Bone marrow (tissue), 2 donors: ENCODE results near the gene CACNA1I.

ENCODE experiments used
- DNase-seq, 2 donors: peaks; one replicate each; lab custom pipeline; 2025; lab: John Stamatoyannopoulos, UW

The CACNA1I gene

GRCh38 chr22:39651053-39651996 is 80.8 kb downstream of the CACNA1I start:
- DNase-seq = no peak

GRCh38 chr22:39652990-39653786 is 82.6 kb downstream of the CACNA1I start:
- DNase-seq = no peak

- no peak for DNase-seq
Measured at GRCh38 chr22:39653787-39654077, 83.2 kb downstream of the CACNA1I start.

DNA sequence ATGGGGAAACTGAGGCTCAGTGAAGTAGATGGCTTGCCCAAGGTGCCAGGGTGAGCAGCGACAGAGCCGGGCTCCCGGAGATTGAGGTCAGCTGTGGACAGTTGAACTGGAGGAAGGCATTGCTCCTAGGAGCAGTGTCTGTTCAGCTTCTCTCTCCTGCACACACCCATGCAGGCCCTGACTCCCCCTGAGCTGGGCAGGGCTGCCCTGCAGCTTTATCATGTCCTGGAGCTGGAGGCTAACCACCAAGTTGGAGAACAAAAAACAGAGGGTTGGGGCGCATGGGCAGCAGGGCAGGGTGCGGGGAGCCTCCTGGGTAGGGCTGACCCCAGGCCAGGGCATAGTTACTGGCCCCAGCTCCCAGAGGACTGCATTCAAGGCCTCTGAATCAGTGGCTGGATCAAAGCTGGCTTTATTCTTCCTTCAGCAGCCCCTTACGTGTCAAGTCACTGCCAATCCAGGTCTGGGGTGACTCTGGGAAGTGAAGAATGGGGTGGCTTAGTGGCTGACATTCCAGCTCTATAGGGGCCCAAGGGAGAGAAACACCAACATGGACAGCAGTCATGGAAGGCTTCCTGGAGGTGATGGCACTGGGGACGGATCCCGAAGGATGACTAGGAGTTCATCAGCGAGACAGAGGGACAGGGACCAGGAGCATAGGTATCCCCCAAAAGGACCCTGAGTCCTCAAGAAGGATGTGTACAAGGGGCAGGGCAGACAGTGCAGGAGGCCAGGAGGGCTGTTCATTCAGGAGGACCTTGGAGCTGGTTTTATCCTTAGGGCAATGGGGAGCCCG is 83.8 kb downstream of the CACNA1I start:
- no peak for DNase-seq

- no peak for DNase-seq
Measured at GRCh38 chr22:39655004-39655579, 84.5 kb downstream of the CACNA1I start.

DNA sequence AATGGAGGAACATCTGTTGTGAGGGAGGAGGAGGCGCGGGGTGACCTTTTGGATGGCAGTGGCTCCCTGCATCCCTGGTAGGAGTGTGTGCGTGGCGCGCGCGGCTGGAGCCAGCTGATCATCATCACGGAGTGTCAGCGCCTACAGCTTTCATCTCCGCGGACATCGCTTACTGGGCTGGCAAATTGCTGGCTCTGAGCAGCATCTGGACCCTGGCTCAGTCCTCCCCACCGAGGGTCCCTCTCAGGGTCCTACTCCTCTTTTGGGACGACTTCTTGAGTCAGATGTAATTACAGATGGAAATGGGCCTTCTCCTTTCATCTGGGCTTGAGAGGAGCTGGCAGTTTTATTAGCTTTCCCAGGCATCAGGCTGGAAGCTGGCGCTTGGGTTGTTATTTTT is 85.3 kb downstream of the CACNA1I start:
- DNase-seq = no peak

- no peak for DNase-seq
Measured at GRCh38 chr22:39656495-39657490, 86.2 kb downstream of the CACNA1I start.

- DNase-seq = no peak
Measured at GRCh38 chr22:39658367-39658766, 87.8 kb downstream of the CACNA1I start.

GRCh38 chr22:39658806-39659463 is 88.4 kb downstream of the CACNA1I start:
- DNase-seq = no peak

GRCh38 chr22:39661501-39661841 is 90.9 kb downstream of the CACNA1I start:
- DNase-seq = no peak

GRCh38 chr22:39661842-39662685 is 91.5 kb downstream of the CACNA1I start:
- DNase-seq = no peak

DNA sequence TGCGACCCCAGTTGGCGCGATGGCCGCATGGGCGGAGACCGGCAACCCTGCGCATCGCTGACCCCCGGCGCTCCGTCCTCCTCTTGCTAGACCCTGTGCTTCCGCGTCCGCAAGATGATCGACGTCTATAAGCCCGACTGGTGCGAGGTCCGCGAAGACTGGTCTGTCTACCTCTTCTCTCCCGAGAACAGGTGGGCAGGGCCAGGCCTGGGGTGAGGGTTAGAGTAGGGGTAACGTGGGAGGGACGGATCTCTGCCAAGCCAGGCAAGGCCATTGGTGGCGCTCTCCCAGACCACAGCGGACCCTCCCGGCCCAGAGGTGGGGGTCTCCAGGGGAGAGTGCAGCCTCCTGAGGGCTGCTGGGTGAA is 92.1 kb downstream of the CACNA1I start:
- DNase-seq = no peak

GRCh38 chr22:39663751-39664150 is 93.2 kb downstream of the CACNA1I start:
- DNase-seq = no peak

- DNase-seq = no peak
Measured at GRCh38 chr22:39664485-39665200, 94.1 kb downstream of the CACNA1I start.

DNA sequence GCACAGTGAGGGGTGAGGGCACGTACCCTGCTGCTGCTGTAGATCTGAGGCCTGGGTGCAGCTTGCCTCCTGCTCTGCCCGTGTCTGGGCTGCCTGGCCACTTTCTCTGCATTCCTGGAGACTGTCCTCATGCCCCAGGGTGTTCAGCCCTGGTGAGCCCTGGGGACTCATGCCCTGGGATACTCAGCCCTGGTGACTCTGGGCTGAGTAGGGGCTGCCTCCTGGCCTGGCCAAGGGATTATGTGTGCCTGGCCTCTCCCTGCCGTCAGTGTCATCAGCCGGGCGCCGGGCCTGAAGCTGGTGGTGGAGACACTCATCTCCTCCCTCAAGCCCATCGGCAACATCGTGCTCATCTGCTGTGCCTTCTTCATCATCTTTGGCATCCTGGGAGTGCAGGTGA is 94.7 kb downstream of the CACNA1I start:
- no peak for DNase-seq

GRCh38 chr22:39665661-39666431 is 95.3 kb downstream of the CACNA1I start:
- no peak for DNase-seq

- no peak for DNase-seq
Measured at GRCh38 chr22:39666495-39666894, 95.9 kb downstream of the CACNA1I start.

DNA sequence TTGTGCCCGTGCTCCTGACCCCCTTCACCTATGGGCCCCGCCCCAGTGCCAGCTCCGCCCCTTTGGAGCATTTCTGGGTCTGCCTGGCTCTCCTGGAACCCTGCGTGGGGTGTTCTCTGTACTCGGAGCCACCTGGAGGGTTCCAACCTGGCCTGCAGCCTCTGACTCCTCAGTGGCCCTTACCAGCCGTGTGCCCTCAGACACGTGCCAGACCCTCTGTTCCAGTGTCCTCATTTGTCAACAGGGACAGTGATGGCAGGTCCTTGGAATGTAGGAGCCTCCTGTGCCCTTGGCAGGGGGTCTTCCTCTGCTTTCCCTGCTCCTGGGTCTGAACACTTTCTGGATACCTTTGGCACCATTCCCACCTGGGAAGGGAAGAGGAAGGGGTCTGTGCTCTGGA is 96.4 kb downstream of the CACNA1I start:
- no peak for DNase-seq
